ENCODE results near the gene KATNB1.
A peak's percentile ranks its signal among the peaks of the same experiment; 100 is the strongest.

The KATNB1 gene

GRCh38 chr16:57802341-57803133, 67.0 kb downstream of the KATNB1 start, which contains the start of gene KIFC3:
Gene KIFC3 (minus strand): TSS chr16:57802491. CDS start chr16:57798243, 4,248 bp downstream.
- Histone ChIP-seq H3K79me2 (ENCODE audit: control insufficient read depth, insufficient read depth, low read length) (peaks cover 8% of the 10 kb centered on the region), H4K5ac (ENCODE audit: low read length) (peak within 1 kb of the TSS; percentile 92), H2AK5ac (ENCODE audit: low read length) (peak within 1 kb of the TSS; percentile 92), H3K27me3 (ENCODE audit: insufficient read depth, low read length, poor library complexity) (no peaks in the 10 kb centered on the region), H2BK15ac (replicated peaks; ENCODE audit: low read depth) (no peak within 1 kb of the TSS), H3K27ac (ENCODE audit: low read depth, low read length) (peak within 1 kb of the TSS; percentile 87), H2BK5ac (ENCODE audit: low read length) (peak within 1 kb of the TSS; percentile 95), H3K4ac (ENCODE audit: low read depth, low read length) (peak within 1 kb of the TSS; percentile 83), H3K4me2 (ENCODE audit: low read length) (peak within 1 kb of the TSS; percentile 86), H3K79me1 (ENCODE audit: low read length) (peaks cover 6% of the 10 kb centered on the region), H3K4me3 (ENCODE audit: low read length) (peak within 1 kb of the TSS; percentile 73), H3K56ac (ENCODE audit: low read length) (peak within 1 kb of the TSS; percentile 95), H3K4me1 (ENCODE audit: control insufficient read depth, low read depth, low read length) (peaks cover 41% of the 10 kb centered on the region), H2BK120ac (ENCODE audit: low read depth, low read length) (peak within 1 kb of the TSS; percentile 88), H3K9ac (ENCODE audit: low read length) (peak within 1 kb of the TSS; percentile 88), H3K23ac (ENCODE audit: low read length) (peak within 1 kb of the TSS; percentile 90), H3K36me3 (ENCODE audit: control insufficient read depth, insufficient read depth, low read length) (no peaks in the 10 kb centered on the region), H3K18ac (ENCODE audit: low read length) (peak within 1 kb of the TSS; percentile 96), H4K8ac (ENCODE audit: low read depth, low read length) (no peak within 1 kb of the TSS)
- DNase-seq: peak; percentile 81
- WGBS (ENCODE audit: extremely low coverage, insufficient coverage, low lambda C conversion rate): no CpG with 5 or more reads among the region's 78 CpGs

DNA sequence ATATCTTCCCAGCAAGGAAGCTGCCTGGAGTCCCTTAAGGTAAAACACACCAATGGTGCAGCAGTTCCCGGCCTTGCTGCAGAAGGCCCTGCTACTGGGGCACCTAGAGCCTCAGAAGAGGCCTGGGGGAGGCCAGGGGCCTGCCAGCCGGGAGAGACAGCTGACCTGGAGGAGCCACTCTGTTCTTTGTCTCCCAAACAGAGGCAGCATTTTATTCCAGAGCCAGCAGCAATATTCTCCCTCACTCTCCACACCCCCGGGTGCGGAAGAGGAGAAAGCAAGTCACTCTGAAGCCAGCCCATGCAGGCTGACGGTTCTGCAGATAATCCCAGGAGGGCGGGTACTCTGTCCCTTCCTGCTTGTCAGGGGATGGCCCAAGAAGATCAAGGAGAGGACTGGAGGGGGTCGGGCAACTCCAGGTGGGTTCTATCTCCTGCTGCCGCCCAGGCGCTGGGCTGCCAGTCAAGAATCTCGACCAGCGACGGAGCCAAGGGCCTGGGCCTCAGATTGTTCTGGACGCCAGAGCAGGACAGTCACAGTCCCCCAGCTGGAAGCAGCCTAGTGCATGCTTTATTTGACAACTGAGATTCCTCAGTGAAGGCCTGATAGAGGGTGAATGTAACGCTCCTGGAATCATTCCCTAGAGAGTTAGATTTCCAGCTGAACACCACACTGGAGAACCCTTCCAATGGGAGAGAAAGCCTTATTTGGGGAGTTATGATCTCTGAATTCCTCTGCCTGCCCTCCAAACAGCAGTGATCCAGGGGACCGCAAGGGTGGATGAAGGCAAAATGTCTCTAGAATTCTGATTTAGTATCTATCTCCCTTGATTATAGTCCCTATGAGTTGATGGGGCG, 67.8 kb downstream of the KATNB1 start:
- peak; percentile 83 for DNase-seq
- H2BK15ac ChIP-seq (replicated peaks; ENCODE audit: low read depth): no peak overlapping the region
- H2BK5ac ChIP-seq (ENCODE audit: low read length): peak overlapping the region; percentile 86
- WGBS (ENCODE audit: extremely low coverage, insufficient coverage, low lambda C conversion rate): no CpG with 5 or more reads among the region's 16 CpGs
- peaks cover 6% of the 10 kb centered on the region for H3K79me1 ChIP-seq (ENCODE audit: low read length)
- H3K4ac ChIP-seq (ENCODE audit: low read depth, low read length): peak overlapping the region; percentile 83
- H3K23ac ChIP-seq (ENCODE audit: low read length): no peak overlapping the region
- H3K36me3 ChIP-seq (ENCODE audit: control insufficient read depth, insufficient read depth, low read length): no peaks in the 10 kb centered on the region
- peaks cover 37% of the 10 kb centered on the region for H3K4me1 ChIP-seq (ENCODE audit: control insufficient read depth, low read depth, low read length)
- H2AK5ac ChIP-seq (ENCODE audit: low read length): no peak overlapping the region
- H3K4me2 ChIP-seq (ENCODE audit: low read length): no peak overlapping the region
- peak overlapping the region; percentile 19 for H2BK120ac ChIP-seq (ENCODE audit: low read depth, low read length)
- H3K9ac ChIP-seq (ENCODE audit: low read length): peak overlapping the region; percentile 81
- peaks cover 8% of the 10 kb centered on the region for H3K79me2 ChIP-seq (ENCODE audit: control insufficient read depth, insufficient read depth, low read length)
- H4K5ac ChIP-seq (ENCODE audit: low read length): no peak overlapping the region
- H3K4me3 ChIP-seq (ENCODE audit: low read length): no peak overlapping the region
- H3K27ac ChIP-seq (ENCODE audit: low read depth, low read length): peak overlapping the region; percentile 83
- H3K56ac ChIP-seq (ENCODE audit: low read length): peak overlapping the region; percentile 95
- no peak overlapping the region for H4K8ac ChIP-seq (ENCODE audit: low read depth, low read length)
- H3K27me3 ChIP-seq (ENCODE audit: insufficient read depth, low read length, poor library complexity): no peaks in the 10 kb centered on the region
- H3K18ac ChIP-seq (ENCODE audit: low read length): peak overlapping the region; percentile 5

- H3K79me1 ChIP-seq (ENCODE audit: low read length): peaks cover 6% of the 10 kb centered on the region
- no peak overlapping the region for H3K4ac ChIP-seq (ENCODE audit: low read depth, low read length)
- DNase-seq: no peak
- H4K8ac ChIP-seq (ENCODE audit: low read depth, low read length): no peak overlapping the region
- no peak overlapping the region for H3K9ac ChIP-seq (ENCODE audit: low read length)
- no peak overlapping the region for H4K5ac ChIP-seq (ENCODE audit: low read length)
- H2BK120ac ChIP-seq (ENCODE audit: low read depth, low read length): no peak overlapping the region
- H3K27ac ChIP-seq (ENCODE audit: low read depth, low read length): no peak overlapping the region
- H2BK15ac ChIP-seq (replicated peaks; ENCODE audit: low read depth): no peak overlapping the region
- H3K23ac ChIP-seq (ENCODE audit: low read length): no peak overlapping the region
- no peak overlapping the region for H3K18ac ChIP-seq (ENCODE audit: low read length)
- no peak overlapping the region for H2AK5ac ChIP-seq (ENCODE audit: low read length)
- no CpG with 5 or more reads among the region's 5 CpGs for WGBS (ENCODE audit: extremely low coverage, insufficient coverage, low lambda C conversion rate)
- no peak overlapping the region for H3K56ac ChIP-seq (ENCODE audit: low read length)
- no peaks in the 10 kb centered on the region for H3K27me3 ChIP-seq (ENCODE audit: insufficient read depth, low read length, poor library complexity)
- peaks cover 33% of the 10 kb centered on the region for H3K4me1 ChIP-seq (ENCODE audit: control insufficient read depth, low read depth, low read length)
- no peaks in the 10 kb centered on the region for H3K36me3 ChIP-seq (ENCODE audit: control insufficient read depth, insufficient read depth, low read length)
- H3K4me2 ChIP-seq (ENCODE audit: low read length): no peak overlapping the region
- H3K4me3 ChIP-seq (ENCODE audit: low read length): no peak overlapping the region
- no peak overlapping the region for H2BK5ac ChIP-seq (ENCODE audit: low read length)
- H3K79me2 ChIP-seq (ENCODE audit: control insufficient read depth, insufficient read depth, low read length): peaks cover 8% of the 10 kb centered on the region
Observed at GRCh38 chr16:57804111-57804837, 68.7 kb downstream of the KATNB1 start.

DNA sequence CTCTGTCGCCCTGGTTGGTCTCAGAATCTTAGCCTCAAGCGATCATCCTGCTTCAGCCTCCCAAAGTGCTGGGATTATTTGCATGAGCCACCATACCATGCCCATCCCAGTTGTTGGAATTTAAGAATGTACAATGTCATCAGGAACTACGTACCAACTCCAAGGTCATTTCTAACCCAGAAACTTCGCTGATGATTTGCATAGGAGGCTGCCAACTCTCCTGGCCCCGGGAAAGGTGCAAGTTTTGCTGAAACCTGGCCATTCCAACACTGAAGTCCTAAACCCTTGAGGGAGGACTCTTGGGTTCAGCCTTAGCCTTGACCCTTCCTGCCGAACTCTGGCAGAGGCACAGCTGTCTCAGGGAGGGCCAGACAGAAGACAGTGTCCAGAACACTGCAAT, 69.6 kb downstream of the KATNB1 start:
- Histone ChIP-seq H3K27me3 (ENCODE audit: insufficient read depth, low read length, poor library complexity) (no peaks in the 10 kb centered on the region), H3K27ac (ENCODE audit: low read depth, low read length) (no peak overlapping the region), H2BK15ac (replicated peaks; ENCODE audit: low read depth) (no peak overlapping the region), H3K36me3 (ENCODE audit: control insufficient read depth, insufficient read depth, low read length) (no peaks in the 10 kb centered on the region), H3K4me2 (ENCODE audit: low read length) (no peak overlapping the region), H3K79me1 (ENCODE audit: low read length) (peaks cover 5% of the 10 kb centered on the region), H2AK5ac (ENCODE audit: low read length) (peak overlapping the region; percentile 88), H3K56ac (ENCODE audit: low read length) (peak overlapping the region; percentile 56), H3K18ac (ENCODE audit: low read length) (no peak overlapping the region), H4K5ac (ENCODE audit: low read length) (no peak overlapping the region), H3K79me2 (ENCODE audit: control insufficient read depth, insufficient read depth, low read length) (peaks cover 6% of the 10 kb centered on the region), H2BK5ac (ENCODE audit: low read length) (peak overlapping the region; percentile 4), H4K8ac (ENCODE audit: low read depth, low read length) (no peak overlapping the region), H3K4ac (ENCODE audit: low read depth, low read length) (no peak overlapping the region), H3K4me3 (ENCODE audit: low read length) (no peak overlapping the region), H3K23ac (ENCODE audit: low read length) (no peak overlapping the region), H3K4me1 (ENCODE audit: control insufficient read depth, low read depth, low read length) (peaks cover 32% of the 10 kb centered on the region), H3K9ac (ENCODE audit: low read length) (no peak overlapping the region), H2BK120ac (ENCODE audit: low read depth, low read length) (no peak overlapping the region)
- no peak for DNase-seq
- no CpG with 5 or more reads among the region's 6 CpGs for WGBS (ENCODE audit: extremely low coverage, insufficient coverage, low lambda C conversion rate)

Measured in mesendoderm (in vitro differentiated cells).